EL (cell line): ENCODE results near the gene ZC3HAV1.
A peak's percentile ranks its signal among the peaks of the same experiment; 100 is the strongest.
"Not testable (repeated sequence)": the region's sequence is repeated elsewhere in the genome, so short reads cannot be mapped to it uniquely, and the experiment has no call there.

ENCODE experiments used
- DNase-seq: peaks from one replicate; pipeline ENCODE4 v3.0.0-alpha.2; 2016

ZC3HAV1 gene

GRCh38 chr7:139081584-139081983 is 27.9 kb downstream of the ZC3HAV1 start:
- DNase-seq = no peak

DNA sequence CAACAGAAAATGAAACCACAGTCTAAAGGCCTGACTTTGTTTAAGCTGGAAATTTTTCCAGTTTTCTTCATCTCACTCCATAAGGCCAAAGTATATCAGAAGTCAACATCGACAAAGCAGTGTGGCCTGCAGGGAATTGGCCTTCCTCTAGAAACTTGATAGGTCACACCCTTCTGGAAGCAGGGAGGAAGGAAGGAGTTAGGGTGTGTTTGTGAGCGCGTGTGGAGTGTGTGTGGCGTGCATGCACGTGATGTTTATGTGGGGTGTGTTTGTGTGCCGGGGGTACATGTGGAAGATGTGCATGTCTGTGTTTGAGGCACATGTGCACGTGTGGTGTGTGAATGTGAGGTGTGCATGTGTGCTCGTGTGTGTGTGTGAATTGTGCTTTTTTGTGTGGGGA is 28.6 kb downstream of the ZC3HAV1 start:
- DNase-seq = no peak

DNA sequence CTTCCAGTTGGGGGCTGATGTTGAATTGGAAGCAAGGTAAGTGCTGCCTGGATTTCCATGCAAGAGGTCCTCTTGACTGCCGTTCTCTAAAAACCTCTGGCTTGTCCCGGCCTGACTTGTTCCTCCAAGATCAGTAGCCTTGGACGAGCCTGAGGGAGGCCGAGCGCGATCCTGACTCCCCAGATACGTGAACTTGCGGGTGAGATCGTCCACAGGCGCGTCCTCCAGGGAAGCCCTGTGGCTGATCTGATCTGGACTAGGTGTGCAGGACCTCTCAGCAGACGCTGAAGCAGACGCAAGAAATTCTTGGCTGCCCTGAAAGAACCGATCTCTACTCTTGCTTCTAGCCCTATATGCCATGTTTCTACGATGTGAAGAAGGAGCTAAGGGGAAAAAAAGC is 29.7 kb downstream of the ZC3HAV1 start:
- DNase-seq = no peak

GRCh38 chr7:139078911-139079310 is 30.6 kb downstream of the ZC3HAV1 start:
- DNase-seq = no peak

GRCh38 chr7:139078399-139078798 is 31.1 kb downstream of the ZC3HAV1 start:
- DNase-seq = peak; percentile 52

DNA sequence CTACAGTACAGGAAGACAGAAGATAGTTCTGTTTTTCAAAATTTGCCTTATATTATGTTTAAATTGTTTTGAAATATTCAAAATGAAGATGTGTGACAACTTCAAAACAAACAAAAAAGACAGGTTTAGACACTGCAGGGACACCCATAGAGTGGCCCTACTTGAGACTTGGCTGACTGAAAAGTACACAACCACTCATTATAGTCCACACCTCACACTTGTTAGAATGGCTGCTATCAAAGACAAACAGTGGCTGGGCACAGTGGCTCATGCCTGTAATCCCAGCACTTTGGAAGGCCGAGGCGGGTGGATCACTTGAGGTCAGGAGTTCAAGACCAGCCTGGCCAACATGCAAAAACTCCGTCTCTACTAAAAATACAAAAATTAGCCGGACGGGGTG is 31.8 kb downstream of the ZC3HAV1 start:
- not testable (repeated sequence) for DNase-seq

GRCh38 chr7:139075871-139076686 is 33.4 kb downstream of the ZC3HAV1 start:
- no peak for DNase-seq

DNA sequence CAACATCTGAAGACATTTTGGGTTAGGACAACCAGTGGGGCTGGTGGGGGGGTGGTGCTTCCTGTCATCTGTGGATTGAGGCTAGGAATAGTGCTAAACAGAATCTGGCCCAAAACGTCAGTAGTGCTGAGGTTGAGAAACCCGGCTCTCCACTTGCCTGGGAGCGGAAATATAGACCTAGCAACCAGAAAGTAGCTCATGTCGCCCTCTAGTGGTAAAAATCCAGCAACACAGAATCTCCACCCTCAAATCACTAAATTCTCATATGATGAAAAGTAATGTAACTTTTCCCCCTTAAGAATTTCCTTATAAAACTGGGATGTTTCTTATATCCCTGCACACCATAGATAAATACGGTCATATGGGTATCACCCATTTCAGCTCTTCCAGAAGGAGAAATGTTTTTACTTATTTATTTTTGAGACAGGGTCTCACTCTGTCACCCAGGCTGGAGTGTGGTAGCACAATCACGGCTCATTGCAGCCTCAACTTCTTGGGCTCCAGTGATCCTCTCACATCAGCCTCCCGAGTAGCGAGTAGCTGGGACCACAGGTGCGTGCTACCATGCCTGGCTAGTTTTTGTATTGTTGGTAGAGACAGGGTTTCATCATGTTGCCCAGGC is 34.4 kb downstream of the ZC3HAV1 start:
- peak; percentile 80 for DNase-seq

- DNase-seq = no peak
Measured at GRCh38 chr7:139072796-139073195, 36.7 kb downstream of the ZC3HAV1 start.

DNA sequence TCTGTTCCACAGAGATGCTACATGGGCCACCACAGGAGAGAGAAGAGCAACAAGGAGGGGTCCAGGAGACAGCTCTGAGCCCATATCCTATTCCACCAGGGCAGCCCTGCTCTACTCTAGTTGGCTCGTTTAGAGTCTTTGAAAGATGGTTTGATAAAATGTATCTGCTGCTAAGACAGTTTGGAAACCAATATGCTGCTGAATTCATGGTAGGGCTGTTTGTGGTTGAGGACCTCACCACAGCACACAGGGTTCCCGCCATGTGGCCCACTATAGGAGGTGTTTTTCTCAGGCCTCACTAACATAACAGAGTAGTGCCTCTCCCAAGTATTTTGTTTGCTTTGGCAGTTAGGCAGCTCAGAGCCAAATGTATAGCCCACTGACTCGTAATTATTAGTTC is 37.8 kb downstream of the ZC3HAV1 start:
- no peak for DNase-seq

- no peak for DNase-seq
Measured at GRCh38 chr7:139068544-139069399, 40.7 kb downstream of the ZC3HAV1 start.

DNA sequence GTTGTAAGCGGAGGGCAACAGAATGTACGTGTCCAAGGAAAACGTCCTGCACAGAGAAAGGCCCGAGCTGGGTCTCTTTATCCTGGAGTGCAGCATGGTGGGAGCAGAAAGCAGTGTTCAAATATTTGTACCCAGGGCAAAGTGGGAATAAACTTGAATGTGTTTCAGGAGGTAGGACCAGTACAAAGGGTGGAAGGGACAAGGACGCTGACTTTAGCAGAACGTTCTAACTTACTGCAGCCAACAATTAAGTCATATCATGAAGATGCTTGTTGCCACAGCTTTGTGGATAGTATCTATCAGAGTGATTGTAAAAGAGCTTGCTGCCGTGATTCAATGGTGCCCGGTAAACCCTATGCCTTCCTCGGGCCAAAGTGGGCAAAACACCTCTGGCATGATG is 43.2 kb downstream of the ZC3HAV1 start:
- DNase-seq = no peak

DNA sequence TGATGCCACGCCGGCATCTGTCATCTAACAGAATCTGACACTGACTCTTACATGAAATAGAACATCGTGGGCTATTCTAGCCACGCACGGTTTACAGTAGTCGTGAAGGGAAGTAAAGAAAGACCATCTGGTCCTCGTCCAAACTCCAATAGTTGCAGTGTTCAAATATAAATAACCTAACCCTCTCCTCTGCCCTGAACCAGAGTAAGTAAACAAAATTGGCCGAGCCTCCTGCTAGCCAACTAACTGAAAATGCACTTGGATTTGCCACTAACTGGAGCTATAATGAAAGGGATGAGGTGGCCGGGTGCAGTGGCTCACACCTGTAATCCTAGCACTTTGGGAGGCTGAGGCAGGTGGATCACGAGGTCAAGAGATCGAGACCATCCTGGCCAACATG is 44.2 kb downstream of the ZC3HAV1 start:
- DNase-seq = no peak

DNA sequence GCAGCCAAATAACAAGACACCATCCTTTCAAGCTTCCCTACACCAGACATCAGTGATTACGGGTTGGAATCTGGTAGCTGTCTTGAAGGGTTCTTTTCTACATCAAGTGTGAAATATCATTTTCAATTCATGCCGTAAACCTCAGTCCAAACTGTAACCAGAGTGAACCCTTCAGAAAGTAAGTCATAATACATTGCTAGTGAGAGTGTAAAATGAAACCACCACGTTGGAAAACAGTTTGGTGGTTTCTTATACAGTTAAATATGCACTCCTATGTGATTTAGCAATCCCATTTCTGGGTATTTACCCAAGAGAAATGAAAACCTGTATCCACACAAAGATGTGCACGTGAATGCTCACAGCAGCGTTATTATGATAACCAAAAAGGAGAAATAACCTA is 48.1 kb downstream of the ZC3HAV1 start:
- DNase-seq = no peak

DNA sequence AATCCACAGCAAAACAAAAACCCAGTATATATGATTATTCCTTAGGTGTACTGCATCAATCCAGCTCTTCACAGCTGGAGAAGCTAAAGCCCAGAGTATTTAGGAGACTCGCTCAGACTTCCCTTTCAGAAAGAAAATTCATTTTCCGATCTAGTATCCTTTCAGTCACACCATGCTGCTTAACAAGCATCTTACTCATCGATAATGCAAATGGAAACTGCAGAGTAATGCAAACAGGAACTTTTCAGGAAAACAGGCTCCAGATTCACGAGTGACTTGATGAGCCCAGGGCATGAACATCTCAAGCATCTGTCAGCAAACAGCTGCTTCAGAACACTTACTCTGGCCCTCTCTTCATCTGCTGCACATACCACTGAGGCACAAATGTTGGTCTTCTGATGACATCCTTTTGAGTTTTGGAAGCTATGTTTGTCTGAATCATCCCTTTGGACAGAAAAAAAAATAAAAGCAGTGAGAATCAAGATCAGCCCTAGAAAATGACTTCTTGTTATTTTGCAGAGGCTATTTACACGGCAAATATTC is 48.8 kb downstream of the ZC3HAV1 start:
- no peak for DNase-seq

DNA sequence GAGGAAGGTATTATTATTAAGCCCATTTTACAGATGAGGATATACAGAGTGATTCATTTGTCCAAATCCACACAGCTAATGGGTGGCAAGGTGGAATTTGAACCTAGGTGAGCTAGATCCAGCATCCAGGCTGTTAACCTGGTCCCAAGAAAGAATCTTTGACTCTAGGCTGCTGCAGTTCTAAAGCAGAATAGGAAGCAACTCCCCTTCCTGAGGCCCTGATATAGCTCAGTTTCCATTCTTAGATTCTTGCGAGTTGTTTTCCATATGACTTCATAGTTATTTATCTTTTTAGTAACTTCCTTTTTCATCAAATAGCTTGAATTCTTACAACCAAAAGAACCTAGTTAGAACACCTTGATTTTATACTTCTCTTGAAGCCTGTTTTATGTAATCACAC is 49.6 kb downstream of the ZC3HAV1 start:
- DNase-seq = no peak

GRCh38 chr7:139058943-139059342 is 50.6 kb downstream of the ZC3HAV1 start:
- no peak for DNase-seq

GRCh38 chr7:139055674-139056073 is 53.8 kb downstream of the ZC3HAV1 start:
- DNase-seq = no peak

GRCh38 chr7:139054656-139055055 is 54.9 kb downstream of the ZC3HAV1 start:
- not testable (repeated sequence) for DNase-seq

DNA sequence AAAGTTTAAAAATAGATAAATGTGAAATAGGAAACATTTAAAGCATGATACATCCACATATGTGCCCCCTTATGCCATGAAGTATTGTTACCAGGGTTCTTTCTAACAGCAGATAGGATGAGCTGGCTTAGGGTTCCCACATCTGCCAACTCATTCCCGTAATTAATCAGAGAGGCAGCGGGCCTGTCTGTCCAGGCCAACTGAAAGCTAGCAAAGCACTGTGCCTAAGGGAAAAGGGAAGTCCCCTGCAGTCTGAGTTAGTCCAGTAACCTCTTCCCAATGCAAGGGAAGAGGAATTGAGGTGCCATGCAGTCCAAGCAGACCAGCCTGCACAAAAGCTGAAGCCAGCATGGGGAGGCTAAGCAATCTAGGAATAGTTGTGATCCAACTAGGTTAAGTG is 55.4 kb downstream of the ZC3HAV1 start:
- no peak for DNase-seq

- DNase-seq = no peak
Measured at GRCh38 chr7:139051655-139052054, 57.9 kb downstream of the ZC3HAV1 start.

DNA sequence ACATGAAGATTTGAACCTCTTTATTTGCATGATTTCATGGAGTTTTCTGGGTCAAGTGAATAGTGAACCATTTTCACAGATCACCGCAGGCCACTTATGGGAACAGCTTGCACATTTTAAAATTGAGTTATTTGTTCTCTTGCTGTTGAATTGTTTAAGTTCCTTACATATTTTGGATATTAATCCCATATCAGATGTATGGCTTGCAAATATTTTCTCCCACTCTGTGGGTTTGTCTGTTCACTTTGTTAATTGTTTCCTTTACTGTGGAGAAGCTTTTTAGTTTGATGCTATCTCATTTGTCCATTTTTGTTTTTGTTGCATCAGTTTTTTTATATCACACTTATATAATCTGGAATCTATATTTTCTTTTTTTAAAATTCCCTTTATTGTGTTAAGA is 59.6 kb downstream of the ZC3HAV1 start:
- DNase-seq = no peak

GRCh38 chr7:139049111-139049510 is 60.4 kb downstream of the ZC3HAV1 start:
- DNase-seq = no peak
